NCI-H2227 treated with DMSO at 0.1 percent for 48 hours (cell line): ENCODE results near the gene SBF2.
"Not testable (repeated sequence)": the region's sequence is repeated elsewhere in the genome, so short reads cannot be mapped to it uniquely, and the experiment has no call there.

ENCODE experiments used
- DNase-seq: peaks from one replicate; lab custom pipeline; 2025; lab: John Stamatoyannopoulos, UW

Gene SBF2

DNA sequence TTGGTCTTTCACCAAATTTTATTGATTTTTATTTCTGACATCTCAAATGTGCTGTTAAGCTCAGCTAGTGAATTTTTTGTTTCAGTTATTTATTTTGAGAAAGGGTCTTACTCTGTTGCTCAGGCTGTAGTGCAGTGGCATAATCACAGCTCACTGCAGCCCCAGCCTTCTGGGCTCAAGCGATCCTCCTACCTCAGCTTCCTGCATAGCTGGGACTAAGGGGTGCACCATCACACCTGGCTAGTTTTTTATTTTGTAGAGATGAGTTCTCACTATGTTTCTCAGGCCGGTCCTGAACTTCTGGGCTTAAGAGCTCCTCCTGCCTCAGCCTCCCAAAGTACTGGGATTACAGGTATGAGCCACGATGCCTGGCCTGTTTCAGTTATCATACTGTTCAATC lies 282.0 kb downstream of the SBF2 start:
- no peak for DNase-seq

DNA sequence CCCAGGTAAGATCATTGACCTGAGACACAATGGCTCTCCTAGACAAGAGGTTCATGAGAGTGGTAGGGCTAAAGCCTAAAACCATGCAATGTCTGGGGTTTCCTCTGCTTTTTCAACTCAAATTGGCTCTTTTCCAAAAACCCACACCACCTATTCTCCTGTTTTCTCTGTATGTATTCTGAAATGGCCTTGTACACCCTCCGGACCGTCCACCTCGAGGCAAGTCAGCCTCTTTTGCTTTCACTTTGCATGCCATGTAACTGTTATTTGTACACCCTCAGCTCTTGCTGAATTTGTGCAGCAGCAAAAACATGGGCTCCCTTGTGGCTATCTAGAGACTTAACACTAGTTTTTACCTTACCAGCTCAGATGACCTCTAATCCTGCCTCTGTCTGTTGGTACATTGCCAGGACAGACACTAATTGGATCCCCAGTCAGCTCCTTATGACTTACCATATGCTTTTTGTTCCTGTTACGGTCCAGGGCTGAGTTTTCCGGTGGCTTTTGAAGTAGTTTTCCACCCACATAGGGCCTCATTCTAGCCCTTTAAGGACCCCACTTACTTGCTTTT lies 288.0 kb downstream of the SBF2 start:
- no peak for DNase-seq

DNA sequence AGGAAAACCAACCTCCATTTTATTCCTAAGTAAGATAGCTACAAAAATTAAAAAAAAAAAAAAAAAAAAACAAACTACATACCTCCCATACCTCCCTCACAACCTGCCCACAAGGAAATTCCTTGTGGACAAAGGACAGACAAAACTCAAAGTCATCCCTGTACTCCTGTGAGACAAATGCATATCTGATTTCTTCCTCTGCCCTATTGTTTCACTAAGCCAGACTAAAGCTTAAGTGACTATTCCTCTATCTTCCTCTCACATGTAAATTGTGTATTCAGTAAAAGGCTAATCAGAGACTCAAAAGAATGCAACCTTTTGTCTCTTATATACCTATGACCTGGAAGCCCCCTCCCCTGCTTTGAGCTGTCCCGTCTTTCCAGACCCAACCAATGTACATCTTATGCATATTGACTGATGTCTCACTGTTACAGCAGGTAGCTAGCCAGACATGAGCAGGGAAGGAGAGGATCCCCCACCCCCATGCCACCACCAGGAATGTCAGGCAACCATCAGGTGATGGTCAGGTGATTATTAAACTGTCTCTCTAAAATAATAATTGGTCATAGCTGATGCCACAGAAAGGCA lies 289.4 kb downstream of the SBF2 start:
- no peak for DNase-seq

DNA sequence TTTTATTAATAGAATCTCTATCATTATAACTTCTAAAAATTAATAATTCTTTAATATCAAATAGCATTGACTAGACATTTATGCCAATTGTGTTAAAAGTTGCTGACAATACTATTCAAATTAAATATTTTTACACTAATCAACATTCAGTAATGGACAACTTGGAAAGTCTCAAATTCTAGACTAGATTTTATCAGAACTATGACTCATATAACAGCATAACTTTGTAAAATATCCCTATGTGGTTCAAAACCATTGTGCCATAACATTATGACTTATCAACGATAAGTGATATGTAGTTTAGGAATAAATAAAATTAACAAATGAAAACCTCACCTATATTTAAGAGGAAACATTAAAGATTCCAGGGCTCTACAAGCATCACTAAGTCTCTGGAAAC lies 291.8 kb downstream of the SBF2 start:
- DNase-seq: no peak

DNA sequence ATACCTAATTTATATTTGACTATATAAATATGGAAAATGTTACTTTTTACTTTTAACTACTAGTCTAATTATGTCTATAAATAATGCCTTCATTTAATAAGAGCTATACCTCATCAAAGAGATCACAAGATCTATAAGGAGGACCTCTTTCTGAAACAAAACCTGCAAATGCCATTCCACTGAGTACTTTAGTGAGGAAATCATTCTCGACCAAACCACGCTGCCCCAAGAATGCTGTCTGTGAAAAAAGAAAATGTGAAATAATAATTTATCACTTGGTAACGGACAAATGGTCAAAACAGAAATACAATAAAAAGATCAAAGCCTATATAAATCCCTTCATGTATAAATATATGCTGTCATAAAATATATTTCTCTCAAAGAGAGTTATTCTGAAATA lies 301.7 kb downstream of the SBF2 start:
- DNase-seq: no peak

DNA sequence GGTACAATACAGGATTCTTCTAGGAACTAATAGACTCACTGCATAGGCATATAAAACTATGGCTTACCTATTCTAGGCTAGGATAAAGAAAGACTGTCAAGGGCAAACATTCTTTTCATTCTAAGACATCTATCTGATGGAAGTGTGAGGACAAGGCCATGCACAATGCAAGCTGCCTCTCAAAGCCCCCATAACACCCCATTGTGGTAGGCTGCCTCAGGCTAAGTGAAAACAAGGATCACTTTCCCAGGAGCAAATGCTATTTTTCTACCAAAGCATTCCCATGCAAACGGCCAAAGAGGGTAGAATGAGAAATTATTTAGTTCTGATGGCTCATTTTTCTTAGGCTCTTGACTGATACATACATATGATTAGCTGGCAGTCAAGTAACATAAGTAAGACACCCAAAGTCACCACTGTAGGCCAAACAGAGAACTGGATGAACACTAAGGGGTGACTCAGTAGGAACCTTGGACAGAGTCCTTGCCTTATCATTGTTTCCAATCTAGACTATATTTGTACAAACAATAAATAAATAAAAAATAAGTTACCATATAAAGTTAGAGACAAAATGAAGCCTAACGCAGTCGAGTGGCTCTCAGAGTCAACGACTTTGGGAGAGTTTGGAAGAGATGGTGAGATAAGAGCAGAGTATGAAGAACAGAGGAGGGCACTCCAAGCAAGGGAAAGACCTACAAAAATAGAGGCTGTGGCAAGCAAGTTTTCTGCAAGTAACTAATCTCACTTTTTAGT lies 303.6 kb downstream of the SBF2 start:
- no peak for DNase-seq

DNA sequence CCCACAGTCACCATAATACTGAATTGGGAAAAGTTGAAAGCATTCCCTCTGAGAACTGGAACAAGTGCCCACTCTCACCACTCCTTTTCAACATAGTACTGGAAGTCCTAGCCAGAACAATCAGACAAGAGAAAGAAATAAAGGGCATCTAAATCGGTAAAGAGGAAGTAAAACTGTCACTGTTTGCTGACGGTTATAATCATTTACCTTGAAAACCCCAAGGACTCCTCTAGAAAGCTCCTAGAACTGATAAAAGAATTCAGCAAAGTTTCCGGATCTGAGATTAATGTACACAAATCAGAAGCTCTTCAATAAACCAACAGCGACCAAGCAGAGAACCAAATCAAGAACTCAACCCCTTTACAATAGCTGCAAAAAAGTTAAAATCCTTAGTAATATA lies 306.7 kb downstream of the SBF2 start:
- DNase-seq: not testable (repeated sequence)

DNA sequence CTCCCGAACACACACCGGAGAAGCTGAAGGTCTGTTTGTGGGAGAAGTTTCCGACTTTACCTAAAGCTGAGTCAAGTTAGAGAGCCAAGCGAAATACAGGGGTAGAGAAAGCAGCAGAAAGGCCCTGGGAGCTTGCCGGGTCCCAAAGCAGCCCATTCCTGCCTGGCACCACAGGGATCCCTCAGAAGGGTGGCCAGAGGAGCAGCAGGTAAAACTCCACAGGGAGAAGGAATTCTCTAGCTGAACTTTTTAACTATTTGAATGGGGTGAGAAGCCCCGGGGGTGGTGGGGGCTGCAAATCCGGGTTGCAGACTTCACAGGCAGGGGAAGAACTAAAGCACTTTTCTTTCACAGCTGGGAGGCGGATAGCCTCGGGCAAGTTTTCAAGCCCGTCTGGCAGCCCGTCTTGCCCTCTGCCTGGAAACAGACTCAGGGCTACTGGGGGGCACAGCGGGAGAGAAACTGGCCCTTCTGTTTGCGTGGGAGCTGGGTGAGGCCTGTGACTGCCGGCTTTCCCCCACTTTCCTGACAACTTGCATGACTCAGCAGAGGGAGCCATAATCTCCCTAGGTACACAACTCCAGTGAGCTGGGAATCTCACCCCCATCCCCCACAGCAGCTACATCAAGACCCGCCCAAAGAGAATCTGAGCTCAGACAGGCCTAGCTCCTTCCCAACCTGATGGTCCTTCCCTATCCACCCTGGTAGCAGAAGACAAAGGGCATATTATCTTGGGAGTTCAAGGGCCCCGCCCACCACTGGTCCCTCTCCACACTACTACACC lies 311.0 kb downstream of the SBF2 start:
- DNase-seq: no peak

DNA sequence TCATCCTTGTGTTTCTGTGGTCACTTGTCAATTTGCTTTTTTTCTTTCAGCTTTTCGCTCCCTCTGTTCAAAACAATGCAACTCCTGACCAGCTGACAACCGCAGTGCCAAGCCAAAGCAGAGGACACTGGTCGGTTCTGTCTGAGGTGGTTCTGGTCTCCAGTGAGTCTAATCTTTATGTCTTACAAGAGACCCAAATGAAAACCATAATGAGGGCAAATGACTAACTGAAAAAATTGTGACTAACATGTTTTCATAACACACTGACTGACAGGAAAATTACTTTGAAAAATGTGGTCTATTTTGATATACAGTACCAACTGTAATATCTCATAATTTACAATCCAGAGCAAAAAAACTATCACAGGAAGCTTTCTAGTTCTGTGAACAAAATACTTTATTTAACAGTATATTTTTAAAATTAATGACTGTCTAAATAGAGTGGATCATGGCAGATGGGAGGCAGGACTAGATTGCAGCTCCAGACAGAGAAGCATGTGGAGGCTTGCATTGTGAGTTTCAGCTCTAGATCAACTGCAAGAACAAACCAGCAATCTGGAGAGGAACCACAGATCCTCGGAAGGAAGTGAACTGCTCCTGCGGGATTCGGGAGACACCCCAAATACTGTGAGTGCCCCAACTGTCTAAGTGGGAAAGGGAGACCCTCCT lies 311.8 kb downstream of the SBF2 start:
- no peak for DNase-seq

DNA sequence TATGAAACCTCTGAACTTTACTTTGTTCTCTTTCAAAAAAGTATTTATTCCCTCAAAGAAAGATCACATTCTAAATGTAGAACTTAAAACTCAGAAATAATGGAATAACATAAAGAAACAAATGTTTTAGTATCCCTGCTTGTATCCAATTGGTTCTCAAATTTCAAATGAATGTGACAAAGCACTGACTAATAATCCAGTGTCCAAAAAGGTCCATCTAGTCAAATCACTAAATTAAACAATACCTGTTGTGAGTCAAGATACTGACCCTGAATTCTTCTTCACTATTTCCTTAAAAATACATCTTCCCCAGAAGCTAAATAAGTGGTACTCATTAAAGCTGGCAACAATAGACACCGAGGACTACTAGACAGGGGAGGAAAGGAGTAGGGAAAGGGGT lies 313.1 kb downstream of the SBF2 start:
- no peak for DNase-seq

DNA sequence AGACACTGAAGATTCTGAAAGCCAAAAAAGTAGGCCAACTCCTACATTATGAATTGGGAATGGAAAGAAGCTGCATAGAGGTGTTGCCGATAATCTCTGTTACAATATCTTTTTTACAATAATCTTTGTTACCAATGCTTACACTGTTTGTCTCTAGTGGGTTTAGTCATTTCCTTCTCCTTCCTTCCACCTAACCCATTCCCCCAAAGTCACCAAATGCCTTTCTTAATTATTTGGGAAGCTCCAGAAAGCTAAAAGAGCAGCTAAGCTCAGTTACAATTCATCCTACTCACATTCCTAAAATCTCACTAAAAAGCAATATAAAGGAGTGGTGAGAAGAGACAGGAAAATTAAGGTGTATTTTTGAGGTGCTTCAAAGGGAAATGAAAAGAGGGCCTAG lies 316.5 kb downstream of the SBF2 start:
- no peak for DNase-seq

DNA sequence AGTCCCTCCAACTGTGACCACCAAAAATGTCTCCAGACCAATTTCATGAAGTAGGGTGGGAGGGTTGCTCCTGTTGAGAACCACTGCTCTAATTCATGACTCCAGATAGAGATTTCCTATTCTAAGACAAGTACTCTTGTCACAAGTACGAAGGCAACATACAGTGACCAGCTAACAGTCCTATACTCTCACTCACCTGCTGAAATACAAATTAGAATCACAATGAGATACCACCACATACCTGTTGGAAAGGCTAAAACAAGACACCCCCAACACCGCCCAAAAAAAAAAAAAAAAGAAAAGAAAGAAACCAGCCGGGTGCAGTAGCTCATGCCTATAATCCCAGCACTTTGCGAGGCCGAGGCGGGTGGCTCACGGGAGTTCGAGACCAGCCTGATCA lies 319.6 kb downstream of the SBF2 start:
- DNase-seq: no peak

DNA sequence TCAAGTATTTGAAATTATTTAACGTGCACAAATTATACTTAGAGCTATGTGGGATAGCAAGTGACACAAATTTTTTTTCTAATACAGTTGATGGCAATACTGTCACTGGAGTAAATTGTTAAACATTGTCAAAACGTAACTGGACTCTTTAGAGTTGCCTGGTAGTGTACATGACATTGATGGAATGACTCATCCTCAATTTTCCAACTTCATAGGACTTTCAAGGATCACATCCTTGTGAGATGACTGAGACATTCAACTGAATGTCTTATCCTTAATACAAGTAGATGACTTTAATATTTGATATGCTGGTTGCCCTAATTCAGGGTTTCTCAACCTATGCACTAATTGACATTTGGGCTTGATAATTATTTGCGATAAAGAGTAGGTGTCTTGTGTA lies 320.1 kb downstream of the SBF2 start:
- DNase-seq: no peak

DNA sequence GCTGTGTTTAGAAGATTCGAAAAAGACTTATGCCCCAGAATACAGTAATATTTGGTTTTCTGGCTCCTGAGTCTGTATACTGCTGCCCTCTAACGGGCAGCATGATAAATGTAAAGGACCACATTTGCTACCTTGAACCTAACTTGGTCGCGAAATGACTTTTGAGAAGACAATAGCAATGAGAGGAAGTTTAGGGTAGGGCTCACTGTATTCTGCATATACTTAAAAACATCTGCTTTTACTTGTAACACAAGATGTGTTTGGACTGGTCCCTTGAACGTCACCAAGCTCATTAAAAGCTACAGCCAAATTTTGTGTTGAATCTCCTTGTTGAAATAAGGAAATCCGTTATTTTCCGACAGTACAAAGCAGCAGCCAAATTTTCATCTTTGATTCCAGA lies 321.0 kb downstream of the SBF2 start:
- DNase-seq: peak; percentile 33

DNA sequence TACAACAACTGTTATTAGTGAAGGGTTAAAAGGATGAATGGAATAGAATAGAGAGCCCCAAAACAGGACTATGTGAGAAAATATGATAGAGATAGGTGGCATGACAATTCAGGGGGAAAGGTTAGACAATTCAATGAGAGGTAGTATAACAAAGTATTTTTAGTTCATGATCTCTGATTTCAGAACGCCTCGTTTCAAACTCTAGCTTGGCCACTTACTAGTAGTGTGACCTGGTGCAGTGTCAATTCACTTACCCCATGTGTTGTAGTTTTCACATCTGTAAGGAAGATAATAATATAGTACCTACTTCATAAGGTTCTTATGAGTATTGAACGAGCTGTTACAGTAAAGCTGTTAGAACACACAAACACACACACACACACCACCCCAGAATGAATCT lies 322.1 kb downstream of the SBF2 start:
- DNase-seq: no peak

DNA sequence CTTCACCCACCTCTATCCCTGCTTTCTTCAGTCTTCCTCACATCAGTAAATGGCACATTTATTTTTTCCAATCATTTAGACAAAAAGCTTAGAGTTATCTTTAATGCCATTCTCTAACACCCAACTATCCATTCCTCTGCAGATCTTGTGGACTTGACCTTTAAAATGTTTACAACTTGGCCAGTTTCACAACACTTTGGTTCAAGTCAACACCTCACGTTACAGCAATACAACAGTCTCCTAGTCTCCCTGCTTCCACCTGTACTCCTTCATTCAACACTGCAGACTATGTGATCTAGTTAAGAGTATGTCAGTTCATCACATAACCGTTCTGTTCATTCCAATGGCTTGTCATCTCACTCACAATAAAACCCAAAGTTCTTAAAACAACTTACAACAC lies 325.0 kb downstream of the SBF2 start:
- DNase-seq: no peak

DNA sequence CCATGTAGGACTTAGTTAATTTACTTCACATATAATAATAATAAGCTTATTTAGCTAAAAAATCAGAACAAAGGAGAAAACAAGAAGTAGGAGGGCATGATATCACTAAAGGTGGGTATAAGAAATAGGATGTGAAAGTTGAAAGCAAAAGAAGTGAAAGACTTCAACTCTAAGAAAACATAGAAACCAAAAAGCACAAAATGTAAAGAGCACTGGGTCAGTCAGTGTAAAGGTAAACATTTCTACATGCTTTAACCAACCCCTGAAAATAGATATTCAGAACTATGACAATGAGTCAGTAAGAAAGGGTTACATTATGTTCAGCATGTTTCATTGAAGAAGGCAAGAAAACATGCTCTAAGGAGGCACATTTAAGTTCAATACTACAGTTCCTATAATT lies 331.3 kb downstream of the SBF2 start:
- no peak for DNase-seq

DNA sequence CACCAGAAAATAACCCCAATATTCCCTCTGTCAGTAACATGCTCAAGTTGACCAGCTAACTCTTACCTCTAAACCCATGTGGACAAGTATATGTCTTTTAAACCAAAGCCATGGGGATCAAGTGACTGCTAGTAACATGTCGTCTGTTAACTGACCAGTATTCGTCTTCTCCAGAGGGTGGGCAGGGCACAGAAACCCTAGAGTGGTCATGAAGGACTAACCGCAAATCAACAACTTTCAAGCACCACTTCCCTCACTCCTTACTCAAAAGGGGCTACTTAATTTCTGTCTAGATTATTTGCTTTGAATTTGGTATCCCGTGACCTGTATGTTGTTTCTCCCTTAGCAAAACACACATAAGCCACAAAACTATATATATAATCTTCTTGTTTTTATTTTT lies 336.9 kb downstream of the SBF2 start:
- DNase-seq: no peak

DNA sequence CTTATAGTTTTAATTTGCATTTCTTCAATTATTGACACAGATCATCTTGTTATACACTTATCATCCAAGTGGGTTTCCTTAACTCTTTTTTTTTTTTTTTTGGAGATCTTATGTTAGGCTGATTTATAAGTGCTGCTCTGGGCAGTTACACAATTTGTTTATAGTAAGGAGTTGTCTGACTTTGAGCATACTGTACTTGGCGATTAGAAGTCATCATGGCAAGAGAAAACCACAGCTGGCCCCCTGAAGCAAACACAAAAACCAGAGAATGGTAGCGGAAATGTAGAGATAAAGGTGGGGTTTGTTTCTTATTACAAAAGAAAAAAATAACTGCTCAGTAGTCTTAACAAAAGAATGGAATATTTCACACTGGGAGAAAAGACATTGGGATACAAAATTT lies 337.5 kb downstream of the SBF2 start:
- DNase-seq: no peak

DNA sequence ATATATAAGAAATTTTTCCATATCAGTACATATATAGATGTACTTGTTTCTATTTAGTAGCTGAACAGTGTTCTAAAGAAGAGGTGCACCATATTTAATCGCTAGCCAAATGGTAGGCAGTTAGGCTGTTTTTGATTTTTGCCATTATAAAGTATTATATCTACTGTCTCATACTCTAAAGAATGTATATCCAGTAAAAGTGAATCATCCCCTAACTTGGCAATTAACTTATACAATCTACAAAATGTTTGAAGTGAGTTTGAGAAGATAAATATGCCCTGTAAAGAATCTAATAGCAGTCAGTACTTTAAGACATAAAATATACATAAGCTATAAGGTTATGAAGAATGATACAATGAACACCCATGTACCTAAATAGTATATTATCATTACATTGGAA lies 338.6 kb downstream of the SBF2 start:
- DNase-seq: no peak

DNA sequence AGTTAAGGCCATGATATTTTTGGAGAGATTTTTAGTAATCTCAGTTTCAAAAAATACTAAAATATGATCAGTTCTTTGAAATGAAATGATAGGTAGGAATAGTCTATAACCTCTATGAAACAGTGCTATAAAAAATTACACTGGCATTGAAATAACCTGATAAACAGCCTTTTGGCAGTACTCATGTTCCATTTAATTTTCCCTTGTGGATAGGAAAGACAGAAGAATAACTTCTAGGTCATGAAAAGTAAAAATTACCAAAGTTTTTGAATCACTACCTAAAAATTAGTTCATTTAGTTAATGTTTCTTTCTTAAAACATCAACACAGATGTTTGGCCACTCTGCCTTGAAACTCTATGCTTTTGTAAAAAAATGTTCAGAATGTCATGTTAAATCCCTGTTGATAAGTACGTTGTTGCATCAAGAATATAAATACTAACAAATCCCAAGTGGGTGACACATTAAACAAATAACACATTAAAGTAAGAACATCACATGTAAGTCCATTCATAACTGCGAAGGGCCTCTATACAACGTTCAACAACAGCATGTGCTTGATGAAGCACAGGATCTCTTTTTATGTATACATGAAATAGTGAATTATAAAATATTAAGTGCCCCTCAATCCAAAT lies 339.9 kb downstream of the SBF2 start:
- no peak for DNase-seq
